Choroid plexus epithelial cell (primary cell): ENCODE data around the gene DPP10.

ENCODE experiments used
- DNase-seq: peaks from one replicate; pipeline ENCODE4 v3.0.0-alpha.2; 2010; ENCODE audit warnings: low read depth
- H3K4me3 ChIP-seq: 2 replicates; pipeline ENCODE4 v1.5.1; 2011; ENCODE audit warnings: low read depth, mild to moderate bottlenecking, control low read depth, low read length, moderate library complexity
- TF ChIP-seq, protein P1 (sequence below): conservative IDR thresholded peaks from 2 replicates; pipeline ENCODE4 v1.5.1; 2011; ENCODE audit warnings: low read depth, mild to moderate bottlenecking, control low read depth, inconsistent platforms, low read length, moderate library complexity

Gene DPP10

DNA sequence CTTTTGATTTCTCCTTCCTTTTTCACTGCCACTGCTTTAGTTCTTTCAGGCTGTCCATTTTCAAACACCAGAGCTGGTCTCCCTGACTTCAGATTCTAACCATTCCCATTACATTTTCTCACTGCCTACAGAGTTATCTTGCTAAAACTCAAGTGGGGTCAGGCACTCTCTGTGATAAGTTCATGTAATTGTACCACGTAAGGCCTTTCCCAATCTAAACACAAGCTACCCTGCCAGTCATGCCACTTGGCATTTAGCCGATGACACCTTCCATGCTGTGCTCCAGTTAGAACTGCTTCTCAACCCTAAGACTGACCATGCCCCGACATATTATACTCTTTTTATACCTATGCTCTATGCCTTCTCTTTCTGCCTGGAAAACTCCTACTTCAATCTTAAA lies 592.4 kb downstream of the DPP10 start:
- no peak overlapping the region for H3K4me3 ChIP-seq
- no peak for DNase-seq

DNA sequence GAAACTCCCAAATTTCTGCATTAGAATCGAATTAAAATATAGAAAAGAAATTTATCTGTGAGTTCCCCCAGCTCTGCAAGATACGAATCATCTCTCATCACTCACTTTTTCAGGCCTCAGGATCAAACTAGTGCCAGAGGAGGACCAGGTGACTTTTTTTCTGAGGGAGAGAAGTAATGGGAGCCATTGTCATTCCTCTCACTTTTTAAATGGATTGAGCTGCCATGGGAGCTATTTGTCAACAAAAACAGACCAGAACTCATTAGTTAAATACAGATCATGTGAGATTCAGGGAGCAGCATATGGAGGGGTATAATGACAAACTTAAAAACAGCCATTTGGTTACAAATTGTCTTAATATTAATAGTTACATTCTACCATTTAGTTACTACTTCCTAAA lies 594.4 kb downstream of the DPP10 start:
- DNase-seq: no peak
- H3K4me3 ChIP-seq: no peak overlapping the region
- TF ChIP-seq, protein P1, sequence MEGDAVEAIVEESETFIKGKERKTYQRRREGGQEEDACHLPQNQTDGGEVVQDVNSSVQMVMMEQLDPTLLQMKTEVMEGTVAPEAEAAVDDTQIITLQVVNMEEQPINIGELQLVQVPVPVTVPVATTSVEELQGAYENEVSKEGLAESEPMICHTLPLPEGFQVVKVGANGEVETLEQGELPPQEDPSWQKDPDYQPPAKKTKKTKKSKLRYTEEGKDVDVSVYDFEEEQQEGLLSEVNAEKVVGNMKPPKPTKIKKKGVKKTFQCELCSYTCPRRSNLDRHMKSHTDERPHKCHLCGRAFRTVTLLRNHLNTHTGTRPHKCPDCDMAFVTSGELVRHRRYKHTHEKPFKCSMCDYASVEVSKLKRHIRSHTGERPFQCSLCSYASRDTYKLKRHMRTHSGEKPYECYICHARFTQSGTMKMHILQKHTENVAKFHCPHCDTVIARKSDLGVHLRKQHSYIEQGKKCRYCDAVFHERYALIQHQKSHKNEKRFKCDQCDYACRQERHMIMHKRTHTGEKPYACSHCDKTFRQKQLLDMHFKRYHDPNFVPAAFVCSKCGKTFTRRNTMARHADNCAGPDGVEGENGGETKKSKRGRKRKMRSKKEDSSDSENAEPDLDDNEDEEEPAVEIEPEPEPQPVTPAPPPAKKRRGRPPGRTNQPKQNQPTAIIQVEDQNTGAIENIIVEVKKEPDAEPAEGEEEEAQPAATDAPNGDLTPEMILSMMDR: no peak

More for the DNA sequence above, 592.4 kb downstream of the DPP10 start:
- TF ChIP-seq, protein P1: no peak

DNA sequence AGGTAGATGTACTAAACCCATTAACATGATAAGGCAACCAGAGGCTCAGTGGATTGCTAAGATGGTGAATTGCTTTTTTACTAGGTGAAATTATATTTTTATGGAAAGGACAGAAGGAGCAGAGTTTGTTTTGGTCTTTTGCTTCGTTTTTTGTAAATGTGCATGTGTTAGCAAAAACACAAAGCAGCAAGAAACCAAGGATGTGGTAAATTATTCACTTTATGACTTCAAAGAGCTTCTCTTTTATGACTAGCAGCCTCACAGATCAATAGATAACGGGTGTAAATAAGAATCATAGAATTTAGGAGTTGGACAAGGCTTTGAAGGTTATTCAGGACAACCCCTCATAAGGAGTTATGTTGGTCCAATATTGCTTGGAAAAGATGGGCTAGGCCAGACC lies 615.0 kb downstream of the DPP10 start:
- H3K4me3 ChIP-seq: no peak overlapping the region
- TF ChIP-seq, protein P1: no peak
- no peak for DNase-seq

DNA sequence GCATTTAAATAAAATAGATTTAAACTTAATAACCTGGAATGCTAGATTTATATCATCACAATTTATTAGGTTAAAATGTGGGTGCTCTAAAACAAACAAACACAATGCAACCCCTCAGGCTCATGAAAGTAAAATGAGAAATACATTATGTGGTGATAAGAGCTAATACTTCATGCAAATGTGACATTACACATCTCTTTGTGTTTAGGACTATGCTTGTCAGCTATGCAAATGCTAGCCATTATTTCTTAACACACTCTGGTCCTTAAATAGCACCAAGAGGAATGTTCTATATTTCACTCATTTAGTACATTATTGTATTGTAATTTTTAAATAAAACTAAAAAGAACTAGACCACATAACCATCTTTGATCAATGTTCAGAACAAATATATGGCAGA lies 627.6 kb downstream of the DPP10 start:
- no peak for DNase-seq
- TF ChIP-seq, protein P1: no peak
- no peak overlapping the region for H3K4me3 ChIP-seq

DNA sequence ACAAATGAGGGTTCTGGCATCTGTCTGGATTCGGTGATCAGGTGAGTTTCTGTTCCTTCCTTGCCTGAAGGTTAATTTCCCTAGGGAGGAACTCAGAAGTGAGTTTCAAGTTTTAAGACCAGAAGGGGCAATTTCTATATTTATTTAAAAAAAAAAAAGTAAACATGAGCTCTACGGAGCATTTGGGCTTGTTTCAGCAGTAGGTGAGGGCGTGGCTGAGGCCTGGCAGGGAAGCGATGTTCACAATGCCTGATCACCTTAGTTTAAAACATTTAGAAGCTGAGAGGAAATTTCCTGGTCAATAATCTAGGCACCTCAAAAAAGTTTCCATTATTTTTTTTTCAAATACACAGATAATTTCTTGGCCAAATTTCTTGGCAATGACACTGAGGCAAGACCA lies 629.1 kb downstream of the DPP10 start:
- no peak for DNase-seq
- TF ChIP-seq, protein P1: no peak
- H3K4me3 ChIP-seq: no peak overlapping the region

DNA sequence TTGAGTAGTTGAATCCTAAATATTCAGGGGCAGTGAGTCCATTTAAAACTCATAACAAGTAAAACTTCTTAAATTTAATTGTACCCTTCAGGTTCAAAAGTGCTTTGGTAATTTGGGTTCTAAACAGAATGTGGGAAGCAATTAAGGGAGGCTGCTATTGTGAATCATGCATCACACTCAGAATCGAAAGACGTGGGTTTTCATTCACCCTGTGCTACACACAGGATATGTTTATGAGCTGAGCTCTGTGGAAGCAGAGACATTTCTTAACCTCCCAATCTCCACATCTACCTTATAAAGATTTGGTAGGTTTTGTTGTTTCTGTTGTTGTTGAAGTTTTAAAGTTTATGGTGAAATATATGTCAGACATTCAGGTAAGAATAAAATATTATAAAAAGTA lies 633.4 kb downstream of the DPP10 start:
- DNase-seq: no peak
- no peak overlapping the region for H3K4me3 ChIP-seq
- TF ChIP-seq, protein P1: no peak

DNA sequence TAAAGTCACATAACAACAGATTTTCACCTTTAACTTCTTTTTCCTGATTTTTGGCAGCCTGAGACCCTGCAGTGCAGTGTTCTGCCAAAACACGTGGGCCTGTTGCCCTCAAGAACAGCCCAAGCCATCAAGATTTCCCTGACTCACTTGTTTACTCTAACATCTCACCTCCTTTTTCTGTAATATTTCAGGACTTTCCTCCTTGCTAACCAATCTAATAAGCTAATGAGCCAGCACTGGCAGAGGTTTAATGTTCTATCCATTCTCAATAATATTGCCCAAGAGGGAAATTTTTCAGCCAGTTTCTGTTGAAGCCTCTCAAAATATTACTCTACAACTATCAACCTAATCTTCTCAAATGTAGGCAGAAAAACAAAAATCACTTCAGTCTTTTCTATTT lies 635.2 kb downstream of the DPP10 start:
- TF ChIP-seq, protein P1: no peak
- DNase-seq: no peak
- no peak overlapping the region for H3K4me3 ChIP-seq
